ENCODE measurements around the gene C12orf75.
"Not testable (repeated sequence)": the region's sequence is repeated elsewhere in the genome, so short reads cannot be mapped to it uniquely, and the experiment has no call there.

Gene C12orf75

DNA sequence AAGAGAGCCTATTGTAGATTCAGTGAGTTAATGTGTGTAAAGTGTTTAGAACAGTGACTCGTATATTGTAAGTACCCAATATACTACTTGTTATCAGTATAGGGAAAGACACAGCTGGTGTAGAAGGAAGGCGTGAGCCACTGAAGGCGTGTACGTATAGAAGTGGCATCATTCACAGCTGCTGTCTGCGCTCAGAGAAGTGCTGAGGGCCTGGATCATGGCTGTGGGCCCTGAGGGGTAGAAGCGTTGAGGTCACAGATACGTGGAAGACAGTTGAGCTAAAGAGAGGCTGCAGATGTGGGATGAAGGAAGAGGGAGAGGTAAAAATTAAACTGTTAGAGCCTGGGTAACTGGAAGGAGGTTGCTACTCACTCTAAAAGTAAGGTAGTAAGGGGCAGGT, 5.9 kb downstream of the C12orf75 start:
- DNase-seq, result no peak

DNA sequence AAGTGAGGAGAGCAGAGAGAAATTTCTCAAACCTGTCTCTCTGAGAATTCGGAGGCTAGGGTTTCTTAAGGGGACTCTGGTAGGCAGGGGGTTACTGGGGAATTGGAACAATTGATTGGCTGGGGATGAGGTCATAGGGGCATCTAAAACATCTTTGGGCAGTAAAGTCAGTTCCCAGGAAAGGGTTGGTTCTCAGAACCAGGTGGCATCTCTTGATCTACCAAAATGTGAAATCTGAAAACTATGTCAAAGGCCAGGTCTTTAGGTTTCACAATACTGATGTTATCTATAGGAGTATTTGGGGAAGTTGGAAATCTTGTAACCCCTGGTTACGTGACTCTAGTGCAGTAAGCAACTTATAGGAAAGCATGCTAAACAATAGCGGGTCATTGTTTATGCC, 6.9 kb downstream of the C12orf75 start:
- DNase-seq, result no peak

DNA sequence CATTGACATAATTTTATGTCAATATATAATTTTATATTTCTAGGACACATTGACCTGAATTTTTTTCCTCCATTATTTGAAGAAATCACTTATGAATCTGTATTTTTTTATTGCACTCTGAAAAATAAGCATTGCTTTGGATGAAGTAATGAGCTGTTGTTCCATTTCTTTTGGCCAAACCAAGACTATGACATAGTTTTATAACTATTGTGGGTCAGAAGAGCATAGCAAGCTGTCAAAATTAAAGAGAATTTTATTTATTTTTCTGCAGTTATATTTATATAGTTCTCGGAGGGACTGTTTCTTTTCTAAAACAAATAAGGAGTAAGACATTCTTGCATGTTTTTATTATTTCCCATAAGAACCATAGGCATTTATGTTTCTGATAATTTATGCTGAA, 8.5 kb downstream of the C12orf75 start:
- DNase-seq, result no peak

DNA sequence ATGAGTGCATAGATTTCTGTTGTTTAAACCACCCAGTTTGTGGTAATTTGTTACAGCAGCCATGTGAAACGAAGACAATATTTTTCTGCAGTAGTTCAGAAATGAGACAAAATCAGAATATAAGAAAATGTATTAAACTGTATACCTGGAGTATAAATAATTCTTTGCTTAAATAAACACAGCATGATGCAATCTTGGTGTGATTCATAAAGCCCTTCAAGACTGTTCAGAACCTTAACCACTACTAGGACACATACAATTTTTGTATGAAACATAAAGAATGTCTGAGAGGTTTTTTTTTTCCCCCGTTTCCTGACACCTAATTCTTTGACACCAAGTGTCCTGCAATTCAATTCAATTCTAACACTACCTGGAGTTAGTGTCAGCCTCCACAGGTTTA, 10.5 kb downstream of the C12orf75 start:
- DNase-seq, result no peak

DNA sequence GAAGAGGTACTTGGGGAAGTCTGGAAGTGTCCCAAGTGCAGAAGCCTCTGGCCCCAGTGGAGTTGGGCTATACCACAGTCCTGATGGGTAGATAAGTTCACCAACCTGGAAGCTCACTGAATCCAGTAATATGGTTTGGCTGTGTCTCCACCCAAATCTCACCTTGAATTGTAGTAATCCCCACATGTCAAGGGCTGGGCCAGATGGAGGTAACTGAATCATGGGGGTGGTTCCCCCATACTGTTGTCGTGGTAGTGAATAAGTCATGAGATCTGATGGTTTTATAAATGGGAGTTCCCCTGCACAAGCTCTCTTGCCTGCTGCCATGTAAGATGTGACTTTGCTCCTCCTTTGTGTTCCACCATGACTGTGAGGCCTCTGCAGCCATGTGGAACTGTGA, 11.1 kb downstream of the C12orf75 start:
- DNase-seq, result not testable (repeated sequence)

DNA sequence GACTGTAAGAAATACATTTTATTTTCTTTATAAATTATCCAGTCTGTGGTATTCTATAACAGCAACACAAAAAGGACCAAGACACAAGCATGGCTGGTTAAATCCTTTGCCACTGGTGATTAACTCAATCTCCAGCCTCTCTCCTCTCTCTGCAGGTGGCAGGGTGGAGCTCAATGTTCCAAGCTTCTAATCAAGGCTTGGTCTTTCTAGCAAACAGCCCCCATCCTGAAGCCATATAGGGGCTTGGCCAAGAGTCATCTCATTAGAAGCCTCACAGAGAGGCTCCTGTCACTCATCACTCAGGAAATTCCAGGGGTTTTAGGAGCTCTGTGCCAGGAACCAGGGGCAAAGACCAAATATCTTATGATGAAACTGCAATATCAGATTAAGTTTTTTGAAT, 12.0 kb downstream of the C12orf75 start:
- DNase-seq, result no peak

DNA sequence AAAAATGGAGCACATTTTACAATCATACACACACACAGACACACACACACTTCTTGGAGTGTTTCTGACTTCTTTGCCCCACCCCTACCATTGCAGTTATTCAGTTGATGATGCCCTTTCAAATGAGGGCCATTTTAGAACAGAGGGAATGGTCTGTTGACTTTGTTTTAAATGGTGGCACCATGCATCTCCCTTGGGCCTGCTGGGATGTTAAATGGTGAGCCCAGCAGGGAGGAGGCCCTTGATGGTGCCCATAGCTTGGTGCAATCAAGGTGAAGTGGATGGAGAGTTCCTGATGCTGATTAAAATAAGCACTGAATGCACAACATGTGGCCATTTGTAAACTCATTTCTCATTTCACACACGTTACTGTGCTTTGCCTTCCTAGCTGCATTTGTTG, 13.3 kb downstream of the C12orf75 start:
- DNase-seq, result no peak

DNA sequence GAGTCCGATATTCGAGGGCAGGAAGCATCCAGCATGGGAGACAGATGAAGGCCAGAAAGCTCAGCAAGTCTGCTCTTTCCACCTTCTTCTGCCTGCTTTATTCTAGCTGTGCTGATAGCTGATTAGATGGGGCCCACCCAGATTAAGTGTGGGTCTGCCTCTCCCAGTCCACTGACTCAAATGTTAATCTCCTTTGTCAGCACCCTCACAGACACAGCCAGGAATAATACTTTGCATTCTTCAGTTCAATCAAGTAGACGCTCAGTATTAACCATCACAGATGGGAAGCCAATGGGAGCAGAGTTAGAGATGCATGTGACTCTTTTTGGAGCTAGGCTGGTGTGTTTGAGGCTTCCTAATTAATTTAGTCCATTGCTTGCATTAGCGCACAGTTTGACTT, 17.0 kb downstream of the C12orf75 start:
- DNase-seq, result no peak

DNA sequence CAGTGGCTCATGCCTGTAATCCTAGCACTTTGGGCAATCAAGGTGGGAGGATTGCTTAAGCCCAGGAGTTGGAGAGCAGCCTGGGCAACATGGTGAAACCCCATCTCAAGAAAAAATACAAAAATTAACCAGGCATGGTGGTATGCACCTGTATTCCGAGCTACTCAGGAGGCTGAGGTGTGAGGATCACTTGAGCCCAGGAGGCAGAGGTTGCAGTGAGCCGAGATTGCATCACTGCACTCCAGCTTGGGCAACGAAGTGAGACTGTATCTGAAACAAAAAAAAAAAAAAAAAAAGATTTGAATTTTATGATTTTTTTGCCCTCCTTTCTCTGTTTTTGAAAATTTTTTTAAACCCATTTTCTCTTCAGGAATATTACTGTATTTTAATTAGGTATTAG, 17.7 kb downstream of the C12orf75 start:
- no peak for DNase-seq

DNA sequence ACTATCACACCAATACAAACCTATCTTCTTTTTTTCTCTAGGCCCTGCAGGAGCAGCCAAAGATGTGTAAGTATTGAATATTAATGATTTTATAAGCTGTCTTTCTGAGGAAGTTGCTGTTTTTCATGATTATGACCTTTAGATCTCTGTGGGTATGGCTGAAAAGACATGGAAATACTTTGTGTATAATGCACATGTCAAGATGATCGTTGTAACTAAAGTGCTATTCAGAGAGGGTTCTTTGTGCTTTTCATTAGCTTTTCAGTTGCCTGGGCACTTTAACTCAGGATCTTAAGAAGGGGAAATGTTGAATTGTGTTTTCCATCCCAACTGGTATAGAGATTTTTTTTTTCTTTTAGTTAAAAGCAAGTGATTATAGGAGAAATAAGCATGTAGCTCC, 18.1 kb downstream of the C12orf75 start:
- DNase-seq, result no peak

DNA sequence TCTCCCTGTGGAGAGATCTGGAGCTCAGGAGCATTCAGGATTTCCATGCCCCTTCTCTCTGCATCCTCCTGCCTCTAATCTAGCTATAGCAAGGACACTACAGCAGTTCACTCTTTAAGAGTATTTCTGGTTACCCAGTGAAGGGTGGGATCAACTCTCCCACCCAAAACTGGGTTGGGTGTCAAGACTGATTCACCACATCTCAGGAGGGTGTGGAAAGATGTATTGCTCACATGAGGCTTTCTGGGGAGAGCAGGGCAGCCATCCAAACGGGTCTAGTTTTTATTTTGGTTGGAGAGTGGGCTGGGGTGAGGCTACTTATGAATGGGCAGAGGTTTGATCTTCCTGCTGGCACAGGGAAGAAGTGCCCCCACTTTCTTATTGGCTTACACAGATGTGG, 18.6 kb downstream of the C12orf75 start:
- no peak for DNase-seq

DNA sequence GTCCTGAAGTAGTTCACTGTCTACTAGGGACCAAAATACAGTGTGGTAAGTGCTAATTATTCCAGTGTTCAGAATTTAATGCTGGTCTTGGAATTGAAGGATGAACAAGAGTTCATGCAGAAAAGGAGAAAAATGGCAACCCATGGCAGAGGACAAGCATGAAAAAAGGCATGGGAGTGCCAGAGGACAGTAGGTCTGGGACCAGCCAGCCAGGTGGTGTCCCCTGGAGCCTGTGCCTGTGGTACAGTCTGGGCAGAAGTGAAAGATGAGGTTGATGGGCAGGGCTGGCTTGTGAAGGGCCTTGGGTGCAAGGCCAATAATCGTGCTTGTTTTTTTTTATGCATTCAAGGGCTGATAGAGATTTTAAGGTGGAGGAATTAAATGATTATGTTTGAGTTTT, 21.0 kb downstream of the C12orf75 start:
- DNase-seq, result no peak

DNA sequence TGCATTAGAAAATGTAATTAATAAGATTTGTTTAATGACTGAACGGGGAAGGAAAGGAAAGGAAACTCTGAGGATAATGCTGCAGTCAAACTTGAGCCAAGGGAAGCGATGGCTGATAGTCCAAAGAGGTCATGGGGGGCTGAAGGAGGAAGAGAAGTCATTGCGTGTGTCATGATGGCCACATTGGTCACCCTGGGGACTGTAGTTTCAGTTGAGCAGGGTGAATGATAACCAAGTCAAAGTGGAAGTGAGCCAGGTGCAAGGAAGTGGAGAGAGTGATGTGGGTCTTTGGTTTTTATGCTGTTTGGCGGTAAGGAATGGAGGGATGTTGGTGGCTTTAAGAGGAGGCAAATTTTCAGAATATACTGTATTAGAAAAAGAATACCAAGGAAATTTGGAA, 21.6 kb downstream of the C12orf75 start:
- no peak for DNase-seq

DNA sequence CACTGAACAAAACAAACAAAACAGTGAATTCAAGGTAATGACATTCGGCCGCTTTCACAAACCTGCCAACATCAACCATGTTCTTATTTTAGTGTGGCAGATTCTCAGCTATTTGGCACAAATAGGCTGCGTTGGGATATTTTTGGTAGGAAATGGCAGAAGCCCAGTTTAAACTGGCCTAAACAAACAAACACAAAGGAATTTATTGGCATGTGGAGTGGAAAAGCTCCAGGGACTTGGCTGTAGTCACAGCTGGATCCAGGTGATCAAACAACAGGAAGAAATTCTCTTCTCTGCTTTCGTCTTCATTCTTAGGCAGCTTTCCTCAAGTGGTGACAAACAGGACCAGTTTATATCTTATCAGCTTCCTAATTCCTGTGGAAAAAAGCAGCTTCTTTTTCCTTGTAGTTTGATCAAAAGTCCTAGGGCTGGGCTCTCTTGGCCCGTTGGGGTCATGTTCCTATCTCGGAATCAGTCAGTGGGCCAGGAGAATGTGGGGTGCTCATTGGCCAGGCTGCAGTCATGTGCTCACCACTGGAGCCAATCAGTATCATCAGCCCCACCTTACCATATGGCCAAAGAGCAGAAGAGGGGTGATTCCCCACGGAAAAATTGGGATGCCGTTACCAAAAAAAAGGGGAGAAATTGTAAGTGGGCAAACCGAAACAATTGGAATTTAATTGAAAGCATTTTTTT, 22.6 kb downstream of the C12orf75 start:
- DNase-seq, result no peak

DNA sequence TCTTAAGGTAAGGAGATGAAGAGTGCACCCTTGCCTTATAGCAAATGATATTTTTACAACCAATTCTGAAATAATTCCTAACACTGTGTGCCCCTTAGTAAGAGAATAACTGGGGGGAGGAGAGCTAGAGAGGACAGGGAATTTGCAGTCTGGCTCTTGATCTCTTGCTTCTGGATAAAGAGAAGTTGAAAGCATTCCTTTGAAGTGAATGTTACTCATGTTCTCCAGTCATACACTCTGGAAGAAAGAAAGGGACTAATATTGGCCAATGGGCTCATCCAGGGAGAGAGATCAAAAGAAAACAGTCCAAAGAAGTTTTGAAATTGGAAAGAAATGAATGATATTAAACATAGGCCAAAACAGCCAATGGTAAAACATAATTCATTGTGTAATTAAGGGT, 25.3 kb downstream of the C12orf75 start:
- DNase-seq, result no peak

DNA sequence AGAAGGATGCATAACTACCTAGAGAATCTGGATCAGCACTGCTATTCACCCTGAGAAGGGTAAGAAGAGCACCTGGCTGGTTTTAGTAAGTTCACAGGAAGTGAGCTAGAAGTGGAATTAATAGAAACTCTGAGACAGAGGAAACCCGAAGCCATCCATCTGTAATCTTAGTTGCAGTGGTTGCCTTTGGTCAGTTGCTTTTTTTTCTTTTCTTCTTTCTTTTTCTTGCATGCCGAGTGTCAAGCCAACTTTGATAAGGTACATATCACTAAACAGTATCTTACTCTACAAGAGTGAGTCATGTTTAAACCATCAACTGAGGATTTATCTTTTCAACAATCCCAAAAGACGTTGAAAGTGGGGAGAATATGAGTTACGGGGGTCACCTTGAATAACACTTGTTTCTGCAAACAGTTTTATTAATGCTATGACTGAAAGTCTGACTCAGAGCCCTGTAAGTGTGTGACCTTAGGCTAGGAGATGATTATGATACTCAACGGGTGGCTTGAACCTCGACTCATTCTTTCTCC, 26.7 kb downstream of the C12orf75 start:
- DNase-seq, result no peak

DNA sequence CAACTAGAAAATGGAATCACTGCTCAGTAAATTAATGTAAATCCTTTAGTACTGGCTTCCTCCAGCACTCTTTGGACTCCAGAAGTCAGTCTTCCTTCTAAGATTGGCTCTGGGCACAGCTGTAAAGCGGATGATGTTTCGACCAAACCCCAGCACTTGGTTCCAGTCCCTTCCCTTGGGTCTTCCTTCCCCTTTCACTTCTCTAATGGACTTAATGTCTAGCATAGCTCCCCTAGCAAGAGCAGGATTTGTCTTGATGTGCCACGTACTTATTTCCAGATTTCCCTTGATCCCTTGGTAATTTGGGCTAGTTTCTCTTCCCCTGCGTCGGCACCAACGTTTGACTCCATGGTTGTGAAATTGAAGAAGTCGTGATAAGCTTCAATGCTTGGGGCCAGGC, 28.3 kb downstream of the C12orf75 start:
- no peak for DNase-seq

DNA sequence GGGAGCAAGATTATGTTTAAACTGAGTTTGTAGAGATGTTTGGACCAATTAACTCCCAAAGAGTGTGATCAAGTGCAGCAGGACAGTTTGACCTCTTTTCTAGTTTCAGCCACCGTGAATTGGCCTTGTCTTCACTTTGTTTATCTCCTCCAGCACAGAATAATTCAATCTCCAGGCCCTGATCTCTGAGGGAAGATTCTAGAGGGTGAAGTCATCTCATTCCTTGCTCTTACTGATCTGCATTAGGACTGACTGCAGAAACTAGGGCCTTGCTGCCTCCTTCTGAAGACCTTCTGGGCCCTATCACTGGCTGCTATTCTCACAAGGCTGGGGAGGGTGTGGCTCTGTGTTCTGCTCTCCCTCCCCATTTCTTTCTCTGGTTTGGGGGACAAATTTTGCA, 29.4 kb downstream of the C12orf75 start:
- no peak for DNase-seq

DNA sequence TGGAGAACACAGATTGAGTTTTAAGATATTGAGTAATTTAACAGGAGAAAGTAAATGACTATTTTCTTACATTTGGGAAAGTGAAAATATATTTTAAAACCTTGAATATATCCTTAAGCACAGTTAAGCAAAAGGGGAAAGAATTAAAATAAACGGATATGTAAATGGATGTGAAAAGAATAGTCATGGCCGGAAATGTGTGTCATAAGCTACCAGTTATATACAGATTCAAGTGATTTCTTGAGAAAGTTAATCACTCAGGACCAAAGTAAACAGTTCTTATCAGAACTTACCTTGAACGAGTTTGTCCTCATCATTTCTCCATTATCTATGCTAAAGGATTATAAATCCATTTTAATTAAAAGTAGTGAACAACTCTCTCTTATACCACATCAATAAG, 33.4 kb downstream of the C12orf75 start:
- DNase-seq, result no peak

DNA sequence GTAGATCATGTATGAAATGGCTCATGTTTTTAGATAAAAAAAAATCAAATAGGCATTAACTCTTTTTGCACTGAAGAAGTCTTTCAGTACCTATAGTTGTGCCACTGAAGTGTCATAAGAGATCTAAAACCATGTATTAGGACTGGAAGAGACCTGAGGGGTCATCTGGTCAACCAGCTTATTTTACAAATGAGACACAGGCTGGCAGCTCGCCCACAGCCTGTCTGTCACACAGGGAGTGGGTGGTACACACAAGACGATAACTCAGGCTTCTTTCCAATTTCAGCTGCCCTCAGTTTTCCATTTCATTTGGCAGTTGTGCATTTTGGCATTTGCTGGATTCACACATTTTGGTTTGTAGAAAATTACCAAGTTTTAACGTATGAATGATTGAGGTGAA, 34.7 kb downstream of the C12orf75 start:
- DNase-seq, result no peak

DNA sequence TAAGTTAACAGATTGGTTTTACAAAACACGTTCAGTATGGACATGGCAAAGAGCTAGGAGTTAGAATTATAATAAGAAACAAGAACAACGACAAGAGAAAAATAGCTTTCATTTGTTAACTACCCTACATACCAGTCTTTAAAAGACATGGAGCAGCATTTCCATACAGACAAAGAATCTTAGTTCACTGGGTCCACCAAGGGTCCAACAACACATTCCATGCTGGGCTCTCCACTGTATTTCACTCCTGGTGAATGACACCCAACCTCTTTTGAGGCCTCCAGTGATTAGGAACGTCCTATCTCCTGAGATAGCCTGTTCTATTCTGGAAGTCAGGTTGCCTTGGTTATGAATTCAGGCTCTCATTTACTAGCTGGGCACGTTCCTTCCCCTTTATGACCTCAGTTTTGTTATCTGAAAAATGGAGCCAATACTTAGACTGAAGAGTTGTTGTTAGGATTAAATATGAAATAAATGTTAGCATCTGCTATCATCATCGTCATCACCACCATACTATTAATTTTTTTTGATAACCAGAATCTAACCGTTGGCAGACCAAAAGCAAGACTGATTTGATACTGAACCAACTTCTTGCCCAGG, 37.7 kb downstream of the C12orf75 start:
- no peak for DNase-seq

DNA sequence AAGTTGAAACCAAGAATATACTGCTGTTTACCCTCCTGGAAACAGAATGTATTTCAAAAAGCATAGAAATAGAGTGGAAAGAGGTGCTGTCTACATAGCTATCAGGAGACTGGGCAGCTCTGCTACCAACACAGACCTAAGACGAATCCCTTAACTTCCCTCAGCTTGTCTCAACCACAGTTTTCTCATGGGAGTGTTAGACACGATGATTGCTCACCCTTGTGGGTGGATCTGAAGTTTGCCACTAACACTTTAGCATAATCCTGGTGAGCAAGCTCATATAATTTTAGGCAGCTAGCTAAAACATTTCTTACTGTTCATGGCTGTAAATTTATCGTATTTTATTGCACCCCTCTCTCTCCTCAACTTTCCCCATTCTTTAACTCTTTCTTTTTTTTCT, 38.5 kb downstream of the C12orf75 start:
- DNase-seq, result no peak

DNA sequence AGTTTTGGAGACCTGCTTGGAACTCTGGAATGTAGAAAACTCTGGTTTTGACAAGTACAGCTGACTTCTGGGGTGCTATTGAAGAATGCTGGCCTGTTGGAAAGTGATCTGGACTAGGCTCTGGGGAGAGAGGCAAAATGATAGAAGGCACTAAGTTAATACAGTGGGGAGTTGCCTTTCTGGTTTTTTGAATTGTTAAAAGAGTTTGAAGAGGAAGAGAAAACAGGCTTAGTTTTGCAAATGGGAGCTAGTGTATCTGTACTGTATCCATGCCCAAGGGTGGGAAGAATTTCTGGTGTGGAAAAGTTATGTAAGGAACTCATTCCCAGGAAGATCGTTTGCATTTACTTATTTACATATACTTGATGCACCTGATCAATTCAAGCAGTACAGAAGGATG, 43.8 kb downstream of the C12orf75 start:
- DNase-seq, result no peak

DNA sequence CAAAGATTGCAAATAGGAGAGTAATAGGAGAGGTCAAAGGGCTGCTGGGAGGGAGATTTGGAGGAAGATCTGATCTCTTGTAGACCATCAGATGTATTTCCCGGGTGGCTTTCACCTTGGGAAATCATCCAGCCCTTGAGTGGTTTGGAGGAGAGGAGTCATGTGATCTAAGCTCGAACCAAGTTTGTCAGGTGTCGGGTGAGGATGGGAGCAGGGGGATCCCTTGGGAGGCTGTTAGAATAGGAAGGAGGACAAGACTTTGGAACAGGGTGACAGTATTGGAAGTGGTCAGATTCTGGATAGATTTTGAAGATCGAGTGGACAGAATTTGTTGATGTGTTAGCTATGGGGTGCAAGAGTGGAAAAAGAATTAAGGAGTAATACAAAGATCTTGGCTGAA, 46.6 kb downstream of the C12orf75 start:
- DNase-seq, result no peak

DNA sequence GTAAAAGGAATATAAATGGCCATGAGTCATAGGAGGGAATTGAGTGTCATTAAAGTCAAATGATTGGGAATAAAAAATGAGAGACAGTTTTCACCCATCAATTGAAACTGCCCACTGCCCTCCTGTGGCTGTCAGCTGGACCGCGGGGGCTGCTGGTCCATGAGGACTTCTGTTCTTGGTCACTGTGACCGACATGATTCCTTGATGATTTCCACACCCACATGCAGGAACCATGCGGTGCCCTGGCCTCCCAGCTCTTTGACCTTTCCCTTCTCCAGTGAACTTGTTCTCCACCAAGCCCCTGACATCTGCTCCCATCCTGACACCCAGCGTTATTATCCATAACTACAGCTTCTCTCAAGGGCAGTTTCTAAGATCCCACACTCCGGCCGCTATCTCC, 48.4 kb downstream of the C12orf75 start:
- DNase-seq, result no peak

All from T-helper 9 cell (primary cell).